Fibroblast of pulmonary artery (primary cell): Measurements from ENCODE around the gene ANKFY1.

Source experiments
- DNase-seq: peaks from one replicate; pipeline ENCODE4 v3.0.0-alpha.2; 2010; ENCODE audit warnings: low read depth
- H3K4me3 ChIP-seq: replicated peaks from 2 replicates; pipeline ENCODE4 v1.5.1; 2011; ENCODE audit warnings: low read depth, mild to moderate bottlenecking, control low read depth, low read length, moderate library complexity
- TF ChIP-seq, protein P1 (sequence below): IDR thresholded peaks from 2 replicates; pipeline ENCODE4 v1.5.1; 2011; ENCODE audit warnings: mild to moderate bottlenecking, control low read depth, low read length, inconsistent platforms; ENCODE audit errors: missing control alignments

ANKFY1 gene

DNA sequence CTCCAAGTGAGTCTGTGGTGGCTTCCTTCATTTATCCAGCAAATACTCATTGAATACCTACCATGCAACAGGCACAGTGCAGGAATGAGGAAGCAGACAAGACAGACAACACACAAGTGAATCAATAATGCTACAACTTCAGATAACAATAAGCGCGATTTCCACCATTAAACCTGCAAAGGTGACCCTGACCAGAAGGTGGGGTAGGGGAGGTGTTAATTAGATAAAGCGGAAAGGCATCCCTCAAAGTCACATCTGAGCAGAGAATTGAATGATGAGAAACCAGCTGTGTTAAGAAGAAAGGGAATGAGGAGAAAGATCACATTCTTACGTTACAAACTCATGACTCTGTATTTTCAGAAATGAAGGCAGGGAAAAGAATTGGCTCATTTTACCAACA lies 147.3 kb downstream of the ANKFY1 start:
- no peak for DNase-seq
- TF ChIP-seq, protein P1, sequence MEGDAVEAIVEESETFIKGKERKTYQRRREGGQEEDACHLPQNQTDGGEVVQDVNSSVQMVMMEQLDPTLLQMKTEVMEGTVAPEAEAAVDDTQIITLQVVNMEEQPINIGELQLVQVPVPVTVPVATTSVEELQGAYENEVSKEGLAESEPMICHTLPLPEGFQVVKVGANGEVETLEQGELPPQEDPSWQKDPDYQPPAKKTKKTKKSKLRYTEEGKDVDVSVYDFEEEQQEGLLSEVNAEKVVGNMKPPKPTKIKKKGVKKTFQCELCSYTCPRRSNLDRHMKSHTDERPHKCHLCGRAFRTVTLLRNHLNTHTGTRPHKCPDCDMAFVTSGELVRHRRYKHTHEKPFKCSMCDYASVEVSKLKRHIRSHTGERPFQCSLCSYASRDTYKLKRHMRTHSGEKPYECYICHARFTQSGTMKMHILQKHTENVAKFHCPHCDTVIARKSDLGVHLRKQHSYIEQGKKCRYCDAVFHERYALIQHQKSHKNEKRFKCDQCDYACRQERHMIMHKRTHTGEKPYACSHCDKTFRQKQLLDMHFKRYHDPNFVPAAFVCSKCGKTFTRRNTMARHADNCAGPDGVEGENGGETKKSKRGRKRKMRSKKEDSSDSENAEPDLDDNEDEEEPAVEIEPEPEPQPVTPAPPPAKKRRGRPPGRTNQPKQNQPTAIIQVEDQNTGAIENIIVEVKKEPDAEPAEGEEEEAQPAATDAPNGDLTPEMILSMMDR: no peak
- H3K4me3 ChIP-seq: no peak overlapping the region
